HEK293 (cell line): Measurements from ENCODE around the gene SESN1.

Source experiments
- CTCF ChIP-seq: fragments of 450-650 bp; formaldehyde crosslinking; IDR thresholded peaks from 2 replicates; pipeline ENCODE4 v1.5.1; 2016; ENCODE audit warnings: missing biosample characterization, missing genetic modification characterization
- MYNN ChIP-seq: fragments of 450-650 bp; formaldehyde crosslinking; IDR thresholded peaks from 2 replicates; pipeline ENCODE4 v1.5.1; 2016; ENCODE audit warnings: missing biosample characterization, missing genetic modification characterization, borderline replicate concordance
- PRDM1 ChIP-seq: fragments of 450-650 bp; formaldehyde crosslinking; IDR thresholded peaks from 2 replicates; pipeline ENCODE4; 2016; ENCODE audit warnings: missing biosample characterization, missing genetic modification characterization
- PRDM6 ChIP-seq: fragments of 450-650 bp; formaldehyde crosslinking; IDR thresholded peaks from 2 replicates; pipeline ENCODE4 v1.5.1; 2017; ENCODE audit warnings: missing biosample characterization, missing genetic modification characterization
- REST ChIP-seq: fragments of 450-650 bp; formaldehyde crosslinking; IDR thresholded peaks from 2 replicates; pipeline ENCODE4 v1.5.1; 2016; ENCODE audit warnings: missing biosample characterization, missing genetic modification characterization
- ZNF274 ChIP-seq, 2 experiments: fragments of 200-500 bp in 1 of 2; fragments of 450-650 bp in 1 of 2; sonication (Bioruptor generic) in 1 of 2; formaldehyde crosslinking in 1 of 2; IDR thresholded peaks; 2 replicates each; pipeline versions ENCODE4 v1.5.1 to v1.6.1; 2014 to 2016; ENCODE audit warnings: borderline replicate concordance in 1 of 2, inconsistent platforms in 1 of 2, low read length in 1 of 2, missing biosample characterization in 1 of 2, missing genetic modification characterization in 1 of 2
- ZNF292 ChIP-seq: fragments of 450-650 bp; formaldehyde crosslinking; IDR thresholded peaks from 2 replicates; pipeline ENCODE4 v1.5.1; 2016; ENCODE audit warnings: low read depth, missing biosample characterization, missing genetic modification characterization, borderline replicate concordance
- ZNF416 ChIP-seq: fragments of 450-650 bp; formaldehyde crosslinking; IDR thresholded peaks from 2 replicates; pipeline ENCODE4 v1.5.1; 2016; ENCODE audit warnings: missing biosample characterization, missing genetic modification characterization

- TF ChIP-seq ZNF292 (tag by site-specific recombination) (no peak), PRDM6 (no peak), CTCF (tag by site-specific recombination) (no peak), MYNN (no peak), ZNF416 (no peak), ZNF274 (IDR thresholded peaks at IDR 0.05; ENCODE audit: low read length) (no peak), ZNF274 (tag by site-specific recombination; IDR thresholded peaks at IDR 0.05; ENCODE audit: borderline replicate concordance) (no peak), PRDM1 (tag by site-specific recombination) (no peak), REST (tag by site-specific recombination) (no peak)
Observed at GRCh38 chr6:109048176-109048575, 46.5 kb downstream of the SESN1 start.
